ENCODE results near the gene INTS4.
"Not testable (repeated sequence)": the region's sequence is repeated elsewhere in the genome, so short reads cannot be mapped to it uniquely, and the experiment has no call there.

Gene INTS4

DNA sequence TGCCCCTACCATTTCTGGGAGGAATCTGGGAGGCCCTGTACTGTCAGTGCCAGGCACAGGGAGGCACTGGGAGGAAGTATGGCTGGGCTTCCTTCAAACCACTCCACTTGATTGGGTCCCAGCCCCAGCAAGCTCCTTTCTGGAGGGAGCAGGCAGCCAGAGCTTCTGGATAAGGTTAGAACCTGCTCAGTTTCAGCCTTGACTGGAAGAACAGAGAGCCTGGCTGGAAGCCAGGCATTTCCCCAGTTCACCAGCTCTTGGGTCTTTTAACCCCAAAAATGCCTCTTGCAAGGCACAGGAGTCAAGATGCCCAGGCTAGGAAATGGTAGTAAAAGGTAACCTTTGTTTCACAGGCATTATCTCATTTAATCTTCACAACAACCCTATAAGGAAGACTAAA, 37.6 kb upstream of the INTS4 start:
- Histone ChIP-seq H3K79me2 (ENCODE audit: insufficient read depth, low read length) (no peaks in the 10 kb centered on the region), H3F3A (ENCODE audit: insufficient read depth) (no peaks in the 10 kb centered on the region), H4K20me1 (ENCODE audit: low read depth, low read length) (no peaks in the 10 kb centered on the region), H3K27me3 (ENCODE audit: low read length) (no peaks in the 10 kb centered on the region), H3K27ac (ENCODE audit: low read depth, low read length) (no peak overlapping the region), H3K4me2 (ENCODE audit: low read depth, low read length, poor library complexity, severe bottlenecking) (no peak overlapping the region), H3K9me3 (ENCODE audit: insufficient read depth, low read length) (no peaks in the 10 kb centered on the region), H2AFZ (ENCODE audit: low read depth, low read length, severe bottlenecking) (no peak overlapping the region), H3K4me3 (ENCODE audit: insufficient read depth, low read length, poor library complexity, severe bottlenecking) (no peak overlapping the region), H3K36me3 (ENCODE audit: low read length) (no peaks in the 10 kb centered on the region), H3K9me2 (replicated peaks; ENCODE audit: insufficient read depth, low read length) (no peaks in the 10 kb centered on the region), H3K9ac (ENCODE audit: low read length) (no peak overlapping the region)
- TF ChIP-seq, protein P1, sequence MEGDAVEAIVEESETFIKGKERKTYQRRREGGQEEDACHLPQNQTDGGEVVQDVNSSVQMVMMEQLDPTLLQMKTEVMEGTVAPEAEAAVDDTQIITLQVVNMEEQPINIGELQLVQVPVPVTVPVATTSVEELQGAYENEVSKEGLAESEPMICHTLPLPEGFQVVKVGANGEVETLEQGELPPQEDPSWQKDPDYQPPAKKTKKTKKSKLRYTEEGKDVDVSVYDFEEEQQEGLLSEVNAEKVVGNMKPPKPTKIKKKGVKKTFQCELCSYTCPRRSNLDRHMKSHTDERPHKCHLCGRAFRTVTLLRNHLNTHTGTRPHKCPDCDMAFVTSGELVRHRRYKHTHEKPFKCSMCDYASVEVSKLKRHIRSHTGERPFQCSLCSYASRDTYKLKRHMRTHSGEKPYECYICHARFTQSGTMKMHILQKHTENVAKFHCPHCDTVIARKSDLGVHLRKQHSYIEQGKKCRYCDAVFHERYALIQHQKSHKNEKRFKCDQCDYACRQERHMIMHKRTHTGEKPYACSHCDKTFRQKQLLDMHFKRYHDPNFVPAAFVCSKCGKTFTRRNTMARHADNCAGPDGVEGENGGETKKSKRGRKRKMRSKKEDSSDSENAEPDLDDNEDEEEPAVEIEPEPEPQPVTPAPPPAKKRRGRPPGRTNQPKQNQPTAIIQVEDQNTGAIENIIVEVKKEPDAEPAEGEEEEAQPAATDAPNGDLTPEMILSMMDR (IDR thresholded peaks at IDR 0.05; ENCODE audit: insufficient read depth, low read length, poor library complexity, severe bottlenecking), result no peak
- no peak for TF ChIP-seq EZH2phosphoT487 (conservative IDR thresholded peaks at IDR 0.05; ENCODE audit: low read length)

DNA sequence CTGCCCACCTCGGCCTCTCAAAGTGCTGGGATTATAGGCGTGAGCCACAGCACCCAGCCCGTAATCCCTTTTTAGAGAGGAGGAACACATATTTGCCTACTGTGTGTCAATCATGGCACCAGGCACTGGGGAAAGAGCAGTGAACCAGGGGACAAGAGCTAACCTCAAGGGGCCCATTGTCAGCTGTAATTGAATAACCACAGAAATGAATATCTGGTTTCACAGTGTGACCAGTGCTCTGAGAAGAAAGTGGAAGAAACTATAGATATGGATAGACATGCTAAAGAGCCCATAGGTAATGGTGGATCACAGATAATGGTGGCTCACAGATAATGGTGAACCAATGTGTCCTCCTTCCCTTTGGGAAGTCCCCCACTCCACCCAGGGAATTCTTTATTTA, 37.2 kb upstream of the INTS4 start:
- H3K9me3 ChIP-seq (ENCODE audit: insufficient read depth, low read length), result no peaks in the 10 kb centered on the region
- no peaks in the 10 kb centered on the region for H3K79me2 ChIP-seq (ENCODE audit: insufficient read depth, low read length)
- no peaks in the 10 kb centered on the region for H3K9me2 ChIP-seq (replicated peaks; ENCODE audit: insufficient read depth, low read length)
- no peaks in the 10 kb centered on the region for H4K20me1 ChIP-seq (ENCODE audit: low read depth, low read length)
- no peak overlapping the region for H3K4me3 ChIP-seq (ENCODE audit: insufficient read depth, low read length, poor library complexity, severe bottlenecking)
- no peaks in the 10 kb centered on the region for H3K36me3 ChIP-seq (ENCODE audit: low read length)
- H3K4me2 ChIP-seq (ENCODE audit: low read depth, low read length, poor library complexity, severe bottlenecking), result no peak overlapping the region
- H3F3A ChIP-seq (ENCODE audit: insufficient read depth), result no peaks in the 10 kb centered on the region
- H3K9ac ChIP-seq (ENCODE audit: low read length), result no peak overlapping the region
- no peaks in the 10 kb centered on the region for H3K27me3 ChIP-seq (ENCODE audit: low read length)
- TF ChIP-seq, protein P1 (IDR thresholded peaks at IDR 0.05; ENCODE audit: insufficient read depth, low read length, poor library complexity, severe bottlenecking), result no peak
- TF ChIP-seq EZH2phosphoT487 (conservative IDR thresholded peaks at IDR 0.05; ENCODE audit: low read length), result no peak
- H3K27ac ChIP-seq (ENCODE audit: low read depth, low read length), result no peak overlapping the region
- H2AFZ ChIP-seq (ENCODE audit: low read depth, low read length, severe bottlenecking), result no peak overlapping the region

DNA sequence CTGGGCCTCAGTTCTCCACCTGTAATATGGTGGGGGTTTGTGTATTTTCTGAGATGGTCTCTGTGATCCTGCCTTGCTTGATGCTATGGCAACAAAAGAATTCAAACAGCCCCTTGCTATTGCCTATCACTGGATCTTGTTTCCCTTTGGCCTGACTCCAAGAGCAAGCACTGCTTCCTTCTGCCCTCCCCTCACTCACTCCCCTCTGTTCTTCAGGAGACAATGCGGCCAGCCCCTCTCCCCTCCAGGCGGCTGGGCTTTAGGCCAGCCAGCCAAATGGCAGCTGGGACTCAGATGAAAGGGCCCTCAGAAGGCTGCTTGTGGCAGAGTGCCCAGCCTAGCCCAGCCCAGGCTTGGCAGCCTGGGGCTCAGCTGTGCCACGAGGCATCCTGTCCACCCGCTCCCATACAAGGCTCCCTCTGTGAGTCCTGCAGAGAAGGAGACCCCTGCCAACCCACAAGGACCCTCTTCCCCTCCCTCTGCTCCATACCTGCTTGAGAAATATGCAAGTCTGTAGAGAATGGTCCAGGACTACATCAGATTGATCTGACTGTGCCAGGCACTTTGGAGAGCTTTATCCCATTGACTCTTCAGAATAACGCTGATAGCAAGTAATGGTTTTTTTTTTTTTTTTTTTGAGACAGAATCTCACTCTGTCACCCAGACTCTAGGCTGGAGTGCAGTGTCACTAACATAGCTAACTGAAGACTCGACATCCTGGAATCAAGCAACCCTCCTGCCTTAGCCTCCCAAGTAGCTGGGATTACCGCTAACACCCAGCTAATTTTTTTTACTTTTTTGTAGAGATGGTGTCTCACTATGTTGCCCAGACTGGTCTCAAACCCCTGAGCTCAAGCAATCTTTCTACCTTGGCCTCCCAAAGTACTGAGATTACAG, 36.2 kb upstream of the INTS4 start:
- H3K9ac ChIP-seq (ENCODE audit: low read length), result no peak overlapping the region
- TF ChIP-seq, protein P1 (IDR thresholded peaks at IDR 0.05; ENCODE audit: insufficient read depth, low read length, poor library complexity, severe bottlenecking), result no peak
- no peak for TF ChIP-seq EZH2phosphoT487 (conservative IDR thresholded peaks at IDR 0.05; ENCODE audit: low read length)
- no peak overlapping the region for H3K27ac ChIP-seq (ENCODE audit: low read depth, low read length)
- H3K4me2 ChIP-seq (ENCODE audit: low read depth, low read length, poor library complexity, severe bottlenecking), result no peak overlapping the region
- no peaks in the 10 kb centered on the region for H3K9me2 ChIP-seq (replicated peaks; ENCODE audit: insufficient read depth, low read length)
- no peak overlapping the region for H3K4me3 ChIP-seq (ENCODE audit: insufficient read depth, low read length, poor library complexity, severe bottlenecking)
- H2AFZ ChIP-seq (ENCODE audit: low read depth, low read length, severe bottlenecking), result no peak overlapping the region
- H3F3A ChIP-seq (ENCODE audit: insufficient read depth), result no peaks in the 10 kb centered on the region
- no peaks in the 10 kb centered on the region for H3K79me2 ChIP-seq (ENCODE audit: insufficient read depth, low read length)
- no peaks in the 10 kb centered on the region for H3K27me3 ChIP-seq (ENCODE audit: low read length)
- H4K20me1 ChIP-seq (ENCODE audit: low read depth, low read length), result no peaks in the 10 kb centered on the region
- no peaks in the 10 kb centered on the region for H3K36me3 ChIP-seq (ENCODE audit: low read length)
- no peaks in the 10 kb centered on the region for H3K9me3 ChIP-seq (ENCODE audit: insufficient read depth, low read length)

DNA sequence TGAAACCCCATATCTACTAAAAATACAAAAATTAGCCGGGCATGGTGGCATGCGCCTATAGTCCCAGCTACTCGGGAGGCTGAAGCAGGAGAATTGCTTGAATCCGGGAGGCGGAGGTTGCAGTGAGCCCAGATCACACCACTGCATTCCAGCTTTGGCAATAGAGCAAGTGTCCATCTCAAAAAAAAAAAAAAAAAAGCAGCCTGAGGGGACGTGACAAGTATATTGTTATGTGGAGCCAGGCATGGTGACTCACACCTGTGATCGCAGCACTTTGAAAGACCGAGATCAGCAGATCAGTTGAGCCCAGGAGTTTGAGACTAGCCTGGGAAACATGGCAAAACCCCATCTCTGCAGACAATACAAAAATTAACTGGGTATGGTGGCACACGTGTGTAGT, 34.0 kb upstream of the INTS4 start:
- H3K9me2 ChIP-seq (replicated peaks; ENCODE audit: insufficient read depth, low read length); H3K27ac ChIP-seq (ENCODE audit: low read depth, low read length); H3F3A ChIP-seq (ENCODE audit: insufficient read depth); H3K9me3 ChIP-seq (ENCODE audit: insufficient read depth, low read length); H3K4me3 ChIP-seq (ENCODE audit: insufficient read depth, low read length, poor library complexity, severe bottlenecking); H3K79me2 ChIP-seq (ENCODE audit: insufficient read depth, low read length); H4K20me1 ChIP-seq (ENCODE audit: low read depth, low read length); H3K4me2 ChIP-seq (ENCODE audit: low read depth, low read length, poor library complexity, severe bottlenecking); H3K27me3 ChIP-seq (ENCODE audit: low read length); H2AFZ ChIP-seq (ENCODE audit: low read depth, low read length, severe bottlenecking); H3K36me3 ChIP-seq (ENCODE audit: low read length); H3K9ac ChIP-seq (ENCODE audit: low read length): not testable (repeated sequence)

Data from SU-DHL-6 (cell line).